Mononuclear cell (primary cell): ENCODE results near the gene ASCC2. TPM values are rescaled to one million over a fixed set of nuclear protein-coding genes. Genes with fewer than 3 reads are reported as not detected.
"Not testable (repeated sequence)": the region's sequence is repeated elsewhere in the genome, so short reads cannot be mapped to it uniquely, and the experiment has no call there.

Experiments
- H3K27me3 ChIP-seq: 2 replicates; pipeline ENCODE4 v1.6.0; 2011; ENCODE audit warnings: low read length, control low read depth; ENCODE audit not compliant: insufficient read depth
- H3K4me1 ChIP-seq: 2 replicates; pipeline ENCODE4 v1.5.1; 2011; ENCODE audit warnings: mild to moderate bottlenecking, low read length, control low read depth; ENCODE audit not compliant: insufficient read depth
- H3K4me3 ChIP-seq: 2 replicates; pipeline ENCODE4 v1.5.1; 2011; ENCODE audit warnings: mild to moderate bottlenecking, low read length, moderate library complexity
- H3K9me3 ChIP-seq: 2 replicates; pipeline ENCODE4 v1.5.1; 2011; ENCODE audit warnings: low read depth, mild to moderate bottlenecking, control low read depth, low read length
- total RNA-seq: library from RNA; depleted of rRNA; stranded (reverse); fragments of >200 nt; gene quantifications from one replicate; pipeline ENCODE4 v1.2.3, GENCODE V29; 2012

ASCC2 gene
- total RNA-seq, 1 donor: 33.2 TPM

GRCh38 chr22:29836791-29837370, 1.2 kb downstream of the ASCC2 start:
- H3K4me1 ChIP-seq: peaks cover 17% of the 10 kb centered on the region
- not testable (repeated sequence) for H3K4me3 ChIP-seq, H3K27me3 ChIP-seq, H3K9me3 ChIP-seq

GRCh38 chr22:29834046-29834445, 4.0 kb downstream of the ASCC2 start:
- H3K4me3 ChIP-seq: no peak overlapping the region
- no peaks in the 10 kb centered on the region for H3K9me3 ChIP-seq
- H3K4me1 ChIP-seq: peaks cover 20% of the 10 kb centered on the region
- H3K27me3 ChIP-seq: no peaks in the 10 kb centered on the region

- Histone ChIP-seq H3K4me1 (peaks cover 15% of the 10 kb centered on the region), H3K4me3 (no peak overlapping the region), H3K9me3 (no peaks in the 10 kb centered on the region), H3K27me3 (no peaks in the 10 kb centered on the region)
These were observed 4.6 kb downstream of the ASCC2 start for GRCh38 chr22:29833392-29833965.

- H3K4me1 ChIP-seq: peaks cover 6% of the 10 kb centered on the region
These were observed 6.1 kb downstream of the ASCC2 start for GRCh38 chr22:29831958-29832357.

GRCh38 chr22:29831186-29831921, 6.7 kb downstream of the ASCC2 start:
- no peaks in the 10 kb centered on the region for H3K9me3 ChIP-seq
- H3K27me3 ChIP-seq: no peaks in the 10 kb centered on the region
- peaks cover 5% of the 10 kb centered on the region for H3K4me1 ChIP-seq
- H3K4me3 ChIP-seq: no peak overlapping the region

More at GRCh38 chr22:29831958-29832357, 6.1 kb downstream of the ASCC2 start:
- Histone ChIP-seq H3K9me3 (no peaks in the 10 kb centered on the region), H3K4me3 (no peak overlapping the region), H3K27me3 (no peaks in the 10 kb centered on the region)

GRCh38 chr22:29830585-29830984, 7.5 kb downstream of the ASCC2 start:
- Histone ChIP-seq H3K9me3 (no peaks in the 10 kb centered on the region), H3K27me3 (no peaks in the 10 kb centered on the region), H3K4me3 (no peak overlapping the region), H3K4me1 (peaks cover 5% of the 10 kb centered on the region)

- H3K4me3 ChIP-seq, H3K27me3 ChIP-seq, H3K4me1 ChIP-seq, H3K9me3 ChIP-seq: not testable (repeated sequence)
These were observed 10.3 kb downstream of the ASCC2 start for GRCh38 chr22:29827726-29828125.

- Histone ChIP-seq H3K4me1 (peaks cover 14% of the 10 kb centered on the region), H3K4me3 (no peak overlapping the region), H3K27me3 (no peaks in the 10 kb centered on the region), H3K9me3 (no peaks in the 10 kb centered on the region)
These were observed 11.0 kb downstream of the ASCC2 start for GRCh38 chr22:29827091-29827490.

GRCh38 chr22:29825578-29825977, 12.5 kb downstream of the ASCC2 start:
- H3K27me3 ChIP-seq: no peaks in the 10 kb centered on the region
- H3K4me3 ChIP-seq: no peak overlapping the region
- H3K9me3 ChIP-seq: no peaks in the 10 kb centered on the region
- H3K4me1 ChIP-seq: peaks cover 23% of the 10 kb centered on the region

GRCh38 chr22:29824677-29825076, 13.4 kb downstream of the ASCC2 start:
- Histone ChIP-seq H3K4me1 (peaks cover 25% of the 10 kb centered on the region), H3K27me3 (no peaks in the 10 kb centered on the region), H3K4me3 (no peak overlapping the region), H3K9me3 (no peaks in the 10 kb centered on the region)

GRCh38 chr22:29821291-29822016, 16.6 kb downstream of the ASCC2 start:
- Histone ChIP-seq H3K4me1 (peaks cover 25% of the 10 kb centered on the region), H3K4me3 (no peak overlapping the region), H3K9me3 (no peaks in the 10 kb centered on the region), H3K27me3 (no peaks in the 10 kb centered on the region)

GRCh38 chr22:29820961-29821290, 17.1 kb downstream of the ASCC2 start:
- H3K27me3 ChIP-seq: no peaks in the 10 kb centered on the region
- no peak overlapping the region for H3K4me3 ChIP-seq
- H3K4me1 ChIP-seq: peaks cover 25% of the 10 kb centered on the region
- H3K9me3 ChIP-seq: no peaks in the 10 kb centered on the region

- H3K9me3 ChIP-seq: no peaks in the 10 kb centered on the region
- peaks cover 25% of the 10 kb centered on the region for H3K4me1 ChIP-seq
- no peak overlapping the region for H3K4me3 ChIP-seq
- no peaks in the 10 kb centered on the region for H3K27me3 ChIP-seq
These were observed 18.6 kb downstream of the ASCC2 start for GRCh38 chr22:29819501-29819900.

GRCh38 chr22:29817724-29818123, 20.4 kb downstream of the ASCC2 start:
- Histone ChIP-seq H3K27me3 (no peaks in the 10 kb centered on the region), H3K9me3 (no peaks in the 10 kb centered on the region), H3K4me1 (peaks cover 23% of the 10 kb centered on the region), H3K4me3 (no peak overlapping the region)

GRCh38 chr22:29816980-29817379, 21.1 kb downstream of the ASCC2 start:
- H3K27me3 ChIP-seq: no peaks in the 10 kb centered on the region
- no peak overlapping the region for H3K4me3 ChIP-seq
- no peaks in the 10 kb centered on the region for H3K9me3 ChIP-seq
- peaks cover 16% of the 10 kb centered on the region for H3K4me1 ChIP-seq
